IMR-90 (cell line): ENCODE data around the gene CPLX4.

Experiments
- BHLHE40 ChIP-seq: fragments of 150-350 bp; IDR thresholded peaks from 2 replicates; pipeline ENCODE4 v1.6.1; 2016; ENCODE audit warnings: mild to moderate bottlenecking, low read depth, low read length
- CEBPB ChIP-seq: IDR thresholded peaks from 2 replicates; pipeline ENCODE4 v1.6.1; 2012; ENCODE audit warnings: low read depth, low read length, improper control_type of control experiment
- CHD1 ChIP-seq: IDR thresholded peaks from 2 replicates; pipeline ENCODE4 v1.6.1; 2012; ENCODE audit warnings: low read depth, low read length, improper control_type of control experiment
- FOS ChIP-seq: fragments of 150-350 bp; IDR thresholded peaks from 2 replicates; pipeline ENCODE4 v1.6.1; 2016; ENCODE audit warnings: low read depth, low read length
- MAFK ChIP-seq: IDR thresholded peaks from 2 replicates; pipeline ENCODE4 v1.6.1; 2012; ENCODE audit warnings: low read depth, low read length, improper control_type of control experiment
- MXI1 ChIP-seq: IDR thresholded peaks from 2 replicates; pipeline ENCODE4 v1.6.1; 2012; ENCODE audit warnings: low read depth, mild to moderate bottlenecking, low read length, moderate library complexity, borderline replicate concordance
- POLR2A ChIP-seq: IDR thresholded peaks from 2 replicates; pipeline ENCODE4 v1.6.1; 2012; ENCODE audit warnings: mild to moderate bottlenecking, low read depth, low read length
- RCOR1 ChIP-seq: IDR thresholded peaks from 2 replicates; pipeline ENCODE4 v1.6.1; 2012; ENCODE audit warnings: mild to moderate bottlenecking, low read length, improper control_type of control experiment; ENCODE audit not compliant: insufficient replicate concordance
- RFX5 ChIP-seq: IDR thresholded peaks from 2 replicates; pipeline ENCODE4 v1.8.0; 2012; ENCODE audit warnings: low read depth, mild to moderate bottlenecking, low read length, moderate library complexity
- SMC3 ChIP-seq: fragments of 150-350 bp; IDR thresholded peaks from 2 replicates; pipeline ENCODE4 v1.6.1; 2016; ENCODE audit warnings: low read depth, mild to moderate bottlenecking, antibody characterized with exemption, low read length, moderate library complexity
- TF ChIP-seq, protein P1 (sequence below): conservative IDR thresholded peaks from 2 replicates; pipeline ENCODE4 v1.5.1; 2012; ENCODE audit warnings: mild to moderate bottlenecking, low read depth, low read length, improper control_type of control experiment
- TF ChIP-seq, protein P2 (sequence below): fragments of 150-350 bp; IDR thresholded peaks from 2 replicates; pipeline ENCODE4 v1.6.1; 2017; ENCODE audit warnings: mild to moderate bottlenecking, antibody characterized with exemption, low read length, low read depth

DNA sequence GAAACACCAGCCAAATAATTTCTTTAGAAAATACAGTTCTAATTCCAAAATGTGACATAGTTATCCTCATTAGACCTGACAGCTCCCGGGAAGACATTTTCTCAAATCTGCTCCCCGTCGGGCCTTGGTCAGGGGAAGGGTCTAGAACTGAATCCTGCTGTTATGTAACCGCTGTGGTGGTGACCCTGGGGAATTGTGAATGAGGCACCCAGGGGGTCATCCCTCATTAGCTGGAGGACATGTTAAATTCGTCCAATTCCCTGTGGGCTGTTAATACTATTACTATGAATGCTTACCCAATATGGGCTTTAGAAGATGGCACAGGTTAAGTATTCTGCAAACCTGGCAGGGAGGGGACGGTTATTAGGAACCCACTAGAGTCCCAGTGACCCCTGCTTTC is 11.8 kb downstream of the CPLX4 start:
- TF ChIP-seq, protein P1, sequence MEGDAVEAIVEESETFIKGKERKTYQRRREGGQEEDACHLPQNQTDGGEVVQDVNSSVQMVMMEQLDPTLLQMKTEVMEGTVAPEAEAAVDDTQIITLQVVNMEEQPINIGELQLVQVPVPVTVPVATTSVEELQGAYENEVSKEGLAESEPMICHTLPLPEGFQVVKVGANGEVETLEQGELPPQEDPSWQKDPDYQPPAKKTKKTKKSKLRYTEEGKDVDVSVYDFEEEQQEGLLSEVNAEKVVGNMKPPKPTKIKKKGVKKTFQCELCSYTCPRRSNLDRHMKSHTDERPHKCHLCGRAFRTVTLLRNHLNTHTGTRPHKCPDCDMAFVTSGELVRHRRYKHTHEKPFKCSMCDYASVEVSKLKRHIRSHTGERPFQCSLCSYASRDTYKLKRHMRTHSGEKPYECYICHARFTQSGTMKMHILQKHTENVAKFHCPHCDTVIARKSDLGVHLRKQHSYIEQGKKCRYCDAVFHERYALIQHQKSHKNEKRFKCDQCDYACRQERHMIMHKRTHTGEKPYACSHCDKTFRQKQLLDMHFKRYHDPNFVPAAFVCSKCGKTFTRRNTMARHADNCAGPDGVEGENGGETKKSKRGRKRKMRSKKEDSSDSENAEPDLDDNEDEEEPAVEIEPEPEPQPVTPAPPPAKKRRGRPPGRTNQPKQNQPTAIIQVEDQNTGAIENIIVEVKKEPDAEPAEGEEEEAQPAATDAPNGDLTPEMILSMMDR = no peak
- TF ChIP-seq CEBPB = no peak
- no peak for TF ChIP-seq RFX5
- TF ChIP-seq, protein P2, sequence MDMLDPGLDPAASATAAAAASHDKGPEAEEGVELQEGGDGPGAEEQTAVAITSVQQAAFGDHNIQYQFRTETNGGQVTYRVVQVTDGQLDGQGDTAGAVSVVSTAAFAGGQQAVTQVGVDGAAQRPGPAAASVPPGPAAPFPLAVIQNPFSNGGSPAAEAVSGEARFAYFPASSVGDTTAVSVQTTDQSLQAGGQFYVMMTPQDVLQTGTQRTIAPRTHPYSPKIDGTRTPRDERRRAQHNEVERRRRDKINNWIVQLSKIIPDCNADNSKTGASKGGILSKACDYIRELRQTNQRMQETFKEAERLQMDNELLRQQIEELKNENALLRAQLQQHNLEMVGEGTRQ = no peak
- no peak for TF ChIP-seq RCOR1
- no peak for TF ChIP-seq POLR2A
- no peak for TF ChIP-seq MAFK
- no peak for TF ChIP-seq FOS
- no peak for TF ChIP-seq SMC3
- TF ChIP-seq CHD1 = no peak
- no peak for TF ChIP-seq MXI1
- no peak for TF ChIP-seq BHLHE40
